PC-9 (cell line): ENCODE results near the gene TMUB2.

Experiments used
- EZH2 ChIP-seq: fragments of 200-600 bp; sonication (generic); IDR thresholded peaks from 2 replicates; pipeline ENCODE4 v1.8.0; 2017; ENCODE audit warnings: antibody characterized with exemption, low read depth
- TF ChIP-seq, protein P1 (sequence below): fragments of 200-600 bp; sonication (generic); conservative IDR thresholded peaks from 2 replicates; pipeline ENCODE4 v1.6.1; 2017; ENCODE audit warnings: mixed run types, antibody characterized with exemption, mild to moderate bottlenecking, moderate library complexity

DNA sequence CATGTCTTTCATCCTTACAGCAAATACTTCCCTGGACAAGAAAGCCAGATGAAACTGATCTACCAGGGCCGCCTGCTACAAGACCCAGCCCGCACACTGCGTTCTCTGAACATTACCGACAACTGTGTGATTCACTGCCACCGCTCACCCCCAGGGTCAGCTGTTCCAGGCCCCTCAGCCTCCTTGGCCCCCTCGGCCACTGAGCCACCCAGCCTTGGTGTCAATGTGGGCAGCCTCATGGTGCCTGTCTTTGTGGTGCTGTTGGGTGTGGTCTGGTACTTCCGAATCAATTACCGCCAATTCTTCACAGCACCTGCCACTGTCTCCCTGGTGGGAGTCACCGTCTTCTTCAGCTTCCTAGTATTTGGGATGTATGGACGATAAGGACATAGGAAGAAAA lies 3.7 kb downstream of the TMUB2 start:
- TF ChIP-seq, protein P1, sequence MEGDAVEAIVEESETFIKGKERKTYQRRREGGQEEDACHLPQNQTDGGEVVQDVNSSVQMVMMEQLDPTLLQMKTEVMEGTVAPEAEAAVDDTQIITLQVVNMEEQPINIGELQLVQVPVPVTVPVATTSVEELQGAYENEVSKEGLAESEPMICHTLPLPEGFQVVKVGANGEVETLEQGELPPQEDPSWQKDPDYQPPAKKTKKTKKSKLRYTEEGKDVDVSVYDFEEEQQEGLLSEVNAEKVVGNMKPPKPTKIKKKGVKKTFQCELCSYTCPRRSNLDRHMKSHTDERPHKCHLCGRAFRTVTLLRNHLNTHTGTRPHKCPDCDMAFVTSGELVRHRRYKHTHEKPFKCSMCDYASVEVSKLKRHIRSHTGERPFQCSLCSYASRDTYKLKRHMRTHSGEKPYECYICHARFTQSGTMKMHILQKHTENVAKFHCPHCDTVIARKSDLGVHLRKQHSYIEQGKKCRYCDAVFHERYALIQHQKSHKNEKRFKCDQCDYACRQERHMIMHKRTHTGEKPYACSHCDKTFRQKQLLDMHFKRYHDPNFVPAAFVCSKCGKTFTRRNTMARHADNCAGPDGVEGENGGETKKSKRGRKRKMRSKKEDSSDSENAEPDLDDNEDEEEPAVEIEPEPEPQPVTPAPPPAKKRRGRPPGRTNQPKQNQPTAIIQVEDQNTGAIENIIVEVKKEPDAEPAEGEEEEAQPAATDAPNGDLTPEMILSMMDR: no peak
- TF ChIP-seq EZH2: no peak
